Smooth muscle cell (in vitro differentiated cells): Measurements from ENCODE around the gene PROCA1. TPM values are rescaled to one million over a fixed set of nuclear protein-coding genes. Genes with fewer than 3 reads are reported as not detected.

Experiments
- DNase-seq: peaks from one replicate; lab custom pipeline; 2025; ENCODE audit not compliant: unreplicated experiment; lab: John Stamatoyannopoulos, UW
- H2AFZ ChIP-seq: fragments of 200-600 bp; sonication (generic); 2 replicates; pipeline ENCODE4 v1.6.0; 2016; ENCODE audit warnings: antibody characterized with exemption, low read depth, mild to moderate bottlenecking
- H3F3A ChIP-seq: fragments of 200-600 bp; sonication (generic); 2 replicates; pipeline ENCODE4 v1.6.0; 2017; ENCODE audit warnings: antibody characterized with exemption, low read depth
- H3K27ac ChIP-seq: fragments of 200-600 bp; sonication (generic); 2 replicates; pipeline ENCODE4 v1.5.1; 2016; ENCODE audit warnings: low read depth, mild to moderate bottlenecking
- H3K27me3 ChIP-seq: fragments of 200-600 bp; sonication (generic); 2 replicates; pipeline ENCODE4 v1.6.1; 2016; ENCODE audit warnings: low read depth, mild to moderate bottlenecking
- H3K36me3 ChIP-seq: fragments of 200-600 bp; sonication (generic); 2 replicates; pipeline ENCODE4 v1.5.1; 2016; ENCODE audit warnings: low read depth
- H3K4me1 ChIP-seq: fragments of 200-600 bp; sonication (generic); 2 replicates; pipeline ENCODE4 v1.5.1; 2016; ENCODE audit warnings: low read depth
- H3K4me2 ChIP-seq: fragments of 200-600 bp; sonication (generic); 2 replicates; pipeline ENCODE4 v1.6.0; 2016; ENCODE audit warnings: mild to moderate bottlenecking
- H3K4me3 ChIP-seq: fragments of 200-600 bp; sonication (generic); 2 replicates; pipeline ENCODE4 v1.5.1; 2016; ENCODE audit warnings: mild to moderate bottlenecking
- H3K79me2 ChIP-seq: fragments of 200-600 bp; sonication (generic); 2 replicates; pipeline ENCODE4 v1.6.0; 2016; ENCODE audit warnings: low read depth, mild to moderate bottlenecking
- H3K9ac ChIP-seq: fragments of 200-600 bp; sonication (generic); 2 replicates; pipeline ENCODE4 v1.6.0; 2016; ENCODE audit warnings: low read depth
- H3K9me3 ChIP-seq: fragments of 200-600 bp; sonication (generic); replicated peaks from 2 replicates; pipeline ENCODE4 v1.5.1; 2016; ENCODE audit warnings: low read depth
- H4K20me1 ChIP-seq: fragments of 200-600 bp; sonication (generic); 2 replicates; pipeline ENCODE4 v1.6.0; 2016; ENCODE audit warnings: low read depth
- WGBS: methylation state at CpG from one replicate; pipeline ENCODE4 v1.1.7; 2016; ENCODE audit warnings: low lambda C conversion rate; 5-methylcytosine and 5-hydroxymethylcytosine counted together
- polyA plus RNA-seq: library from polyadenylated mRNA; unstranded; fragments of >200 nt; fragmentation: Nextera tagmentation; extraction: Ambion mirVana; gene quantifications from 2 replicates; pipeline ENCODE4 v1.2.1, GENCODE V29; 2016
- total RNA-seq: library from RNA; depleted of rRNA; stranded (reverse); fragments of >200 nt; gene quantifications from 2 replicates; pipeline ENCODE4 v1.2.3, GENCODE V29; 2014
- TF ChIP-seq, protein P1 (sequence below): fragments of 200-600 bp; sonication (generic); IDR thresholded peaks from 2 replicates; pipeline ENCODE4 v1.5.1; 2017; ENCODE audit warnings: borderline replicate concordance, mild to moderate bottlenecking, antibody characterized with exemption; ENCODE audit not compliant: insufficient read depth, poor library complexity, severe bottlenecking

The PROCA1 gene
- total and polyA plus RNA-seq, 2 experiments from 2014 or later: 3.0 TPM

DNA sequence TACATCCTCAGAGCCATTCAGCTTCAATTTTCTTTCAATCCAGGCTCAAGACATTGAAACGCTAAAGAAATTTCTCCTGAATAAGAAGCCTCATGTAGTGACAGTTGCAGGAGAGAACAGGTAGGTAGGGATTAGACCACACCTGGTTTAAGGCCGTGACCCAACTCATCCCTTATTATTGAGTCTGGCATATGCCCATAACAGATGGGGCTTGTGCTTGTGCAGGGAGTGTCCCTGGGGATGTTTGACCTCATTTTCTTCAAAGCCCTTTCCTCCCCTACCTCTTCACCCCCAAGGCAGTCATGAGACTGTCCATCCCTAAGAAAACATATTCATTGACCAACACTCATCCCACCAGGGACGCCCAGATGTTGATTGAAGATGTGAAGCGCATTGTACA, 25.4 kb downstream of the PROCA1 start:
- H4K20me1 ChIP-seq: peaks cover 6% of the 10 kb centered on the region
- H3K27ac ChIP-seq: no peak overlapping the region
- H3K79me2 ChIP-seq: no peaks in the 10 kb centered on the region
- peaks cover 84% of the 10 kb centered on the region for H3K36me3 ChIP-seq
- over 99% methylated on average over 4 of the region's 4 CpGs for WGBS
- no peak overlapping the region for H3K4me3 ChIP-seq
- H3K4me2 ChIP-seq: no peak overlapping the region
- no peak overlapping the region for H2AFZ ChIP-seq
- DNase-seq: no peak
- H3F3A ChIP-seq: peaks cover 4% of the 10 kb centered on the region
- no peaks in the 10 kb centered on the region for H3K4me1 ChIP-seq
- no peaks in the 10 kb centered on the region for H3K9me3 ChIP-seq
- H3K9ac ChIP-seq: no peak overlapping the region
- H3K27me3 ChIP-seq: no peaks in the 10 kb centered on the region
- TF ChIP-seq, protein P1, sequence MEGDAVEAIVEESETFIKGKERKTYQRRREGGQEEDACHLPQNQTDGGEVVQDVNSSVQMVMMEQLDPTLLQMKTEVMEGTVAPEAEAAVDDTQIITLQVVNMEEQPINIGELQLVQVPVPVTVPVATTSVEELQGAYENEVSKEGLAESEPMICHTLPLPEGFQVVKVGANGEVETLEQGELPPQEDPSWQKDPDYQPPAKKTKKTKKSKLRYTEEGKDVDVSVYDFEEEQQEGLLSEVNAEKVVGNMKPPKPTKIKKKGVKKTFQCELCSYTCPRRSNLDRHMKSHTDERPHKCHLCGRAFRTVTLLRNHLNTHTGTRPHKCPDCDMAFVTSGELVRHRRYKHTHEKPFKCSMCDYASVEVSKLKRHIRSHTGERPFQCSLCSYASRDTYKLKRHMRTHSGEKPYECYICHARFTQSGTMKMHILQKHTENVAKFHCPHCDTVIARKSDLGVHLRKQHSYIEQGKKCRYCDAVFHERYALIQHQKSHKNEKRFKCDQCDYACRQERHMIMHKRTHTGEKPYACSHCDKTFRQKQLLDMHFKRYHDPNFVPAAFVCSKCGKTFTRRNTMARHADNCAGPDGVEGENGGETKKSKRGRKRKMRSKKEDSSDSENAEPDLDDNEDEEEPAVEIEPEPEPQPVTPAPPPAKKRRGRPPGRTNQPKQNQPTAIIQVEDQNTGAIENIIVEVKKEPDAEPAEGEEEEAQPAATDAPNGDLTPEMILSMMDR: no peak

DNA sequence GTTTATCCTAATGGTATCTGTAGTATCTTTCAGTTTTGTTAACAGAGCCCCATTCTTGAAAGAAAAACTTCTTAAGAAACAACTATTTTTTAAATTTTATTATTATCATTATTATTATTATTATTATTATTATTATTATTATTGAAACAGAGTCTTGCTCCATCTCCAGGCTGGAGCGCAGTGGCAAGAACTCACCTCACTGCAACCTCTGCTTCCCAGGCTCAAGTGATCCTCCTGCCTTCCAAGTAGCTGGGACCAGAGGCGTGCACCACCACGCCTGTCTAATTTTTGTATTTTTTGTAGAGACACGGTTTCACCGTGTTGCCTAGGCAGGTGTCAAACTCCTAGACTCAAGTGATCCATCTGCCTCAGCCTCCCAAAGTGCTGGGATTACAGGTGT, 26.3 kb downstream of the PROCA1 start:
- H3K4me1 ChIP-seq: no peaks in the 10 kb centered on the region
- peaks cover 82% of the 10 kb centered on the region for H3K36me3 ChIP-seq
- TF ChIP-seq, protein P1: no peak
- H3K27me3 ChIP-seq: no peaks in the 10 kb centered on the region
- H4K20me1 ChIP-seq: peaks cover 6% of the 10 kb centered on the region
- H3F3A ChIP-seq: peaks cover 4% of the 10 kb centered on the region
- WGBS: 97% methylated on average over 5 of the region's 5 CpGs
- DNase-seq: no peak
- H3K9me3 ChIP-seq: no peaks in the 10 kb centered on the region
- H3K4me2 ChIP-seq: no peak overlapping the region
- H3K79me2 ChIP-seq: no peaks in the 10 kb centered on the region
- H2AFZ ChIP-seq: no peak overlapping the region
- H3K9ac ChIP-seq: no peak overlapping the region
- no peak overlapping the region for H3K27ac ChIP-seq
- H3K4me3 ChIP-seq: no peak overlapping the region

DNA sequence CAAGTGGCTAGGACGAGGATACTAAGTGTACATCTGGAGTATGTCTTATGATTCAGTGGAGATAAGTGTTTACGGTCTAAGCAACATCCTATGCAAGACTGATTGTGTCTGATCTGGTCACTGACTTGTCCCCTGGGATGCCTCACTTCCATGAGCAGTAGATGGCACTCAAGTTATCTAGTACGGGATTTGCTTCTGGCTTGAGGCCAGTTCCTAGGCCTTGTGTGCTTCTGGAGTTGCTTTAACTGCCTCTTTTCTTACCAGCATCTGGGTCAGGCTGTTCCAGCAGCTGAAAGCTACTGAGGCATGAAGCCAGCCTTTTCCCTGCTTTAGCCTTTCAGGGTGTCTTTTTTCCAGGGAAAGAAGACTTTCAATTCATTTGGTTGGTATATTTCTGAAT, 26.7 kb downstream of the PROCA1 start:
- Histone ChIP-seq H3K9me3 (no peaks in the 10 kb centered on the region), H3K27me3 (no peaks in the 10 kb centered on the region), H3K36me3 (peaks cover 79% of the 10 kb centered on the region), H3K4me2 (no peak overlapping the region), H3K27ac (no peak overlapping the region), H3K4me1 (no peaks in the 10 kb centered on the region), H3K9ac (no peak overlapping the region), H2AFZ (no peak overlapping the region), H3K4me3 (no peak overlapping the region), H4K20me1 (peaks cover 6% of the 10 kb centered on the region), H3K79me2 (no peaks in the 10 kb centered on the region), H3F3A (peaks cover 4% of the 10 kb centered on the region)
- WGBS: 21% methylated on average over 3 of the region's 3 CpGs
- DNase-seq: peak; percentile 6
- TF ChIP-seq, protein P1: no peak

DNA sequence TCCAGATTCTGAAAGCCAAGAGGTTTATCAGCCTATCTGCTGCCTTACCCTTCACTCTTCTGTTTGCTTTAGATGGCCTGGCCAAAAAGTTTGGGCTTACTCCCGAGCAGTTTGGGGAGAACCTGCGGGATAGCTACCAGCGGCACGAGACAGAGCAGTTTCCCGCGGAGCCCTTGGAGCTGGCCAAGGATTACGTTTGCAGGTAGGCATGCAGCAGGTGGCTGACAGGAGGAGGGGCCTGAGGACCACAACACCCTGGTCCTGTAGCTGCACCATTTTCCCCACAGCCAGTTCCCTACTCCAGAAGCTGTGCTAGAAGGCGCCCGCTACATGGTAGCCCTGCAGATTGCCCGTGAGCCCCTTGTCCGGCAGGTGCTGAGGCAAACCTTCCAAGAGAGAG, 29.0 kb downstream of the PROCA1 start:
- H2AFZ ChIP-seq: no peak overlapping the region
- H3K4me2 ChIP-seq: no peak overlapping the region
- H3K9me3 ChIP-seq: no peaks in the 10 kb centered on the region
- 97% methylated on average over 11 of the region's 11 CpGs for WGBS
- peaks cover 6% of the 10 kb centered on the region for H4K20me1 ChIP-seq
- TF ChIP-seq, protein P1: no peak
- no peak overlapping the region for H3K27ac ChIP-seq
- no peaks in the 10 kb centered on the region for H3K4me1 ChIP-seq
- H3K79me2 ChIP-seq: no peaks in the 10 kb centered on the region
- no peaks in the 10 kb centered on the region for H3K27me3 ChIP-seq
- H3F3A ChIP-seq: peaks cover 4% of the 10 kb centered on the region
- H3K9ac ChIP-seq: no peak overlapping the region
- peaks cover 73% of the 10 kb centered on the region for H3K36me3 ChIP-seq
- no peak for DNase-seq
- no peak overlapping the region for H3K4me3 ChIP-seq
